A673 (cell line): ENCODE data around the gene PHF12. TPM values are rescaled to one million over a fixed set of nuclear protein-coding genes. Genes with fewer than 3 reads are reported as not detected.
A peak's percentile ranks its signal among the peaks of the same experiment; 100 is the strongest.

Experiments used
- BruUV-seq: library from RNA; stranded (reverse); fragments of 400-500 nt; replicated peaks from 2 replicates; lab custom pipeline; 2021; lab: Mats Ljungman, UMichigan
- CTCF ChIA-PET: fragments of 300-600 bp; sonication (Branson Sonifier 250); formaldehyde crosslinking; loops from one replicate; lab custom pipeline; 2022; ENCODE audit warnings: antibody characterized with exemption; lab: Charles Lee
- POLR2A ChIA-PET: fragments of 300-600 bp; sonication (Branson Sonifier 250); formaldehyde crosslinking; loops from one replicate; lab custom pipeline; 2022; ENCODE audit warnings: antibody characterized with exemption; ENCODE audit not compliant: low non-redundant PET; lab: Charles Lee
- DNase-seq: peaks from one replicate; pipeline ENCODE4 v3.0.0-alpha.2; 2015; ENCODE audit warnings: low spot score
- H3K27ac ChIP-seq: fragments of 200-600 bp; sonication (generic); 2 replicates; pipeline ENCODE4 v1.5.1; 2016; ENCODE audit warnings: mixed run types, low read depth, mild to moderate bottlenecking, mixed read lengths, antibody characterized with exemption, low read length; ENCODE audit not compliant: poor library complexity, severe bottlenecking
- H3K27me3 ChIP-seq: fragments of 200-600 bp; sonication (generic); replicated peaks from 2 replicates; pipeline ENCODE4 v1.6.1; 2017; ENCODE audit warnings: mixed run types, low read depth, mild to moderate bottlenecking, mixed read lengths, antibody characterized with exemption, low read length; ENCODE audit not compliant: insufficient read depth, poor library complexity
- H3K36me3 ChIP-seq: fragments of 200-600 bp; sonication (generic); 2 replicates; pipeline ENCODE4 v1.6.1; 2016; ENCODE audit warnings: mixed run types, mild to moderate bottlenecking, mixed read lengths, antibody characterized with exemption, low read length; ENCODE audit not compliant: insufficient read depth, poor library complexity, severe bottlenecking
- H3K4me1 ChIP-seq: fragments of 200-600 bp; sonication (generic); 2 replicates; pipeline ENCODE4 v1.6.1; 2017; ENCODE audit warnings: mixed run types, mild to moderate bottlenecking, mixed read lengths, antibody characterized with exemption, low read length; ENCODE audit not compliant: insufficient read depth, poor library complexity, severe bottlenecking
- H3K4me3 ChIP-seq: fragments of 200-600 bp; sonication (generic); 2 replicates; pipeline ENCODE4 v1.5.1; 2016; ENCODE audit warnings: low read depth, mixed run types, mild to moderate bottlenecking, mixed read lengths, low read length; ENCODE audit not compliant: poor library complexity, severe bottlenecking
- H3K9me3 ChIP-seq: fragments of 200-600 bp; sonication (generic); 2 replicates; pipeline ENCODE4 v1.6.1; 2016; ENCODE audit warnings: mixed run types, low read depth, mild to moderate bottlenecking, mixed read lengths, antibody characterized with exemption, low read length; ENCODE audit not compliant: poor library complexity, severe bottlenecking
- EZH2 ChIP-seq: fragments of 200-600 bp; sonication (generic); IDR thresholded peaks from 2 replicates; pipeline ENCODE4 v1.6.1; 2017; ENCODE audit warnings: borderline replicate concordance, low read depth, mild to moderate bottlenecking, mixed read lengths, antibody characterized with exemption, low read length; ENCODE audit not compliant: poor library complexity, severe bottlenecking
- intact Hi-C: fragments of 100-400 bp; cut with micrococcal nuclease; formaldehyde crosslinking; loops from one replicate; pipeline ENCODE4 v1.10.0; 2022; ENCODE audit not compliant: unreplicated experiment
- total RNA-seq: library from RNA; stranded (reverse); gene quantifications from 2 replicates; pipeline ENCODE4 v1.2.3, GENCODE V29; 2021
- TF ChIP-seq, protein P1 (sequence below): fragments of 300-800, 200-600 bp; sonication (generic); conservative IDR thresholded peaks from 2 replicates; pipeline ENCODE4 v1.5.1; 2017; ENCODE audit warnings: low read depth, mild to moderate bottlenecking, antibody characterized with exemption, low read length, moderate library complexity, mixed read lengths

The PHF12 gene
- total RNA-seq, 1 experiment from 2014 or later = 63.3 TPM

DNA sequence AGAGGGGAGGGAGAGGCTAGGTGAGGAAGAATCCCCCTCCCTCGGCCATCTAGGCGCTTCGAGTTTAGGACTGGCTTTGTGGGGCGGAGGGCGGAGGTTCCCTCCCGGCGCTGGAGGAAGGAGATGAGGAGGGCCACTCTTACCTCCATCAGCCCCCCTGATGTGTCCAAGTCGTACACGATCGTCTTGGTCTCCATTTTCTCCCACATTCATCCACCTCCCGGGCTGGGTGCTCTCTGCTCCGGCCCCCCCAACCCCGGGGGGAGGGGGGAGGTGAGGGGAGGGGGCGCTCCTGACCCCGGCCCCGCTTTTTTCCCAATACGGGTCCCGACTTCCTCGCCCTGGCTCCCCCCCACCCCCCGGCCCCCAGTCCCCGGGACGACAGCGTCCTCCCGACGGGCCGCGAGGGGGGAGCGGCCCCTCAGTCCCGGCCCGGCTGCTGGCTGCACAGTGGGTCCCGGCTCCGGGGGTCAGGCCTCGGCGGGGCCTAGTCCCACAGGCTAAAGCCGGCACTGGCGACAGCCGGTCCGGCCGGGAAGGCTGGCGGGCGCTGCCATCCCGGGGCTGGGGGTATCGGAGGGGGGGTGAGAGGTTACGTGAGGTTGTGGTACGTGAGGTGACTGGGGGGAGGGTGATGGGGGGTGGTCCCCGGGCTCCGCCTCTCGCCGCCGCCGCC lies 428 bp downstream of the PHF12 start:
- H3K27ac ChIP-seq = peak overlapping the region; percentile 93
- no TSS peak for BruUV-seq
- intact Hi-C loops = no loop called here

DNA sequence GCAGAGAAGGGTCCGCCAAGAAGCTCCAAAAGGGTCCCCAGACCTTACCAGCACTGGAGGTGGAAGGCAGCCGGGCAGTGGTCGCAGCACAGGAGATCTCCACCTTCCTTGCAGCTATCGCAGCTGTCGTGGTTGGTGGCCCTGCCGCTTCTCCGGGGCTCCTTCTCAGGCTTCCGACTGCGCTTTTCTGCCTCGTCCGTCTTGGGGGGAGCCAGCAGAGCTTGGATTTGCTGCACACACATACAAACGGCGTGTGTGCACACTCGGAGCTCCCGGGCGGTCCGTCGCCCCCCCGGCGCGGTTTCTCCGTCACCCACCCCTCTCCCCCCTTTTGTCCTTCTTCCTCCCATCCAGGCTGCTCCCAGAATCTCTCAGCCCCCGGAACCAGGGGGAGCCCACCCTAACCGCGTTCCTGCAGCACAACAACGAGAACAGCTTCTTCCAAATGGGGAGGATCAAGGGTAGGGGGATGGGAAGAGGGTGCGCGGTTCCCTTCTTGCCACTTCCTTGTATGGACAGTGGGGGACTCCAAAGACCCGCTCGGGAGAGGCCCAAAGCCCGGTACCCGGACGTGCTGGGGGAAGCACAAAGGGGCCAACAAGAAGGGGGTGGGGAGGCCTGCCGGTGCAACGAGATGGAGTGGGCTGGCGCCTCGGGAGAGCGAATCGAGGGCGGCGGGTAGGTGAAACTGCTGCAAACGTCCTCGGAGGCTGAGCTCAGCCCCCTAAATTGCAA lies 1.1 kb downstream of the PHF12 start:
- BruUV-seq = no TSS peak
- Histone ChIP-seq H3K36me3 (no peaks in the 10 kb centered on the region), H3K27ac (peak overlapping the region; percentile 93), H3K9me3 (no peaks in the 10 kb centered on the region), H3K27me3 (no peaks in the 10 kb centered on the region), H3K4me1 (peaks cover 44% of the 10 kb centered on the region), H3K4me3 (peak overlapping the region; percentile 88)
- CTCF ChIA-PET = interaction anchor here (0.5 to 2.1 kb wide), 6 partner anchors 38 to 223 kb away, joined by 4 to 14 read pairs (median 7); no protein-coding TSS in a partner anchor
- DNase-seq = peak; percentile 77
- TF ChIP-seq, protein P1, sequence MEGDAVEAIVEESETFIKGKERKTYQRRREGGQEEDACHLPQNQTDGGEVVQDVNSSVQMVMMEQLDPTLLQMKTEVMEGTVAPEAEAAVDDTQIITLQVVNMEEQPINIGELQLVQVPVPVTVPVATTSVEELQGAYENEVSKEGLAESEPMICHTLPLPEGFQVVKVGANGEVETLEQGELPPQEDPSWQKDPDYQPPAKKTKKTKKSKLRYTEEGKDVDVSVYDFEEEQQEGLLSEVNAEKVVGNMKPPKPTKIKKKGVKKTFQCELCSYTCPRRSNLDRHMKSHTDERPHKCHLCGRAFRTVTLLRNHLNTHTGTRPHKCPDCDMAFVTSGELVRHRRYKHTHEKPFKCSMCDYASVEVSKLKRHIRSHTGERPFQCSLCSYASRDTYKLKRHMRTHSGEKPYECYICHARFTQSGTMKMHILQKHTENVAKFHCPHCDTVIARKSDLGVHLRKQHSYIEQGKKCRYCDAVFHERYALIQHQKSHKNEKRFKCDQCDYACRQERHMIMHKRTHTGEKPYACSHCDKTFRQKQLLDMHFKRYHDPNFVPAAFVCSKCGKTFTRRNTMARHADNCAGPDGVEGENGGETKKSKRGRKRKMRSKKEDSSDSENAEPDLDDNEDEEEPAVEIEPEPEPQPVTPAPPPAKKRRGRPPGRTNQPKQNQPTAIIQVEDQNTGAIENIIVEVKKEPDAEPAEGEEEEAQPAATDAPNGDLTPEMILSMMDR = no peak
- TF ChIP-seq EZH2 = no peak
- POLR2A ChIA-PET = interaction anchor here (0.7 kb wide), 2 partner anchors 167 to 223 kb away, joined by 3 to 4 read pairs; no protein-coding TSS in a partner anchor
- intact Hi-C loops = no loop called here

More for the DNA sequence above, 428 bp downstream of the PHF12 start:
- DNase-seq = no peak
- CTCF ChIA-PET = interaction anchor here (0.6 to 2.1 kb wide), 7 partner anchors 15 to 224 kb away, joined by 3 to 8 read pairs (median 6); no protein-coding TSS in a partner anchor
- POLR2A ChIA-PET = interaction anchor here (0.6 to 1.0 kb wide), 2 partner anchors 39 to 231 kb away, joined by 5 to 9 read pairs; partner anchors contain the start of gene RPL23A
- H3K4me3 ChIP-seq = peak overlapping the region; percentile 88
- no peaks in the 10 kb centered on the region for H3K27me3 ChIP-seq
- TF ChIP-seq, protein P1 = no peak
- no peak for TF ChIP-seq EZH2
- H3K36me3 ChIP-seq = no peaks in the 10 kb centered on the region
- H3K9me3 ChIP-seq = no peaks in the 10 kb centered on the region
- H3K4me1 ChIP-seq = peaks cover 37% of the 10 kb centered on the region

DNA sequence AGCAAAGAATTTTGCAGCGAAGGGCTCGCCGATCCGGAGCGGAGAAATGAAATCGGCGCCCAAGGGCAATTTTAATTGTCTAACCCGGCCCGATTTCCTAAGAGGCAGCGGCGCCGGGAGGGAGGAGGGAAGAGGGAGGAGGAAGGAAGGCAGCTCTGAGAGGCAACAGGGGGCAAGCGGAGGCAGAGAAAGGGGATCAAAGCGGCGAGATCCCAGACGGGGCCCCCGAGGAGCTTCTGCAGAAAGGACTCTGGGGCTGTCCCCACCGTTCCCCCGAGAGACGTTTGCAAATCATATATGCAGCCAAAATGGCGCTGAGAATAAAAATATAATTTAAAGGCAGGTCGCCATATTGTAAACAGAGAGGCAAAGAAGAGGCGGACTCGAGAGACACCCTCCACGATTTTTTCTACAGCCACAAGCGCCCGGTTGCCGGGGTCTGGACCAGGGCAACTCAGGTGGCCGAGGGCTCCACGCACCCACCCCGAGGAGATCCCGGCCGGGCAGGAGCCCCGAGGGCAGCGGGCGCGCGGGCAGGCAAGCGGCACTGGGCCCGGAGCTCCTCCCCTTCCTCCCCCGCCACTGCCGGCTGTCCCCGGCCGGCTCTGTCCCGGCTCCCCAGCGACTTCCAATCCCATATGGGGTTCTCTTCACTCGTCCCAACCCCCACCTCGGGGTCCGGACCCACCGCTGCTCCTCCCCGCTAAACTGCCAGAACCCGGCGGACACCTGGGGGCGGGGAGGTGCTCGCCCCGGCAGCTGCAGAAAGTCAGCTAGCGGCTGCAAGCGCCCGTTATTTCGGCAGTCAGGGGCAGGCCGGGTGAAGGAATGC lies 1.9 kb downstream of the PHF12 start:
- Histone ChIP-seq H3K27ac (peak overlapping the region; percentile 93), H3K9me3 (no peaks in the 10 kb centered on the region), H3K4me3 (peak overlapping the region; percentile 88), H3K4me1 (peaks cover 45% of the 10 kb centered on the region), H3K27me3 (no peaks in the 10 kb centered on the region), H3K36me3 (peaks cover 4% of the 10 kb centered on the region)
- POLR2A ChIA-PET = interaction anchor here (0.6 to 0.7 kb wide), 3 partner anchors 168 to 864 kb away, joined by 3 to 5 read pairs (median 4); no protein-coding TSS in a partner anchor
- peak; percentile 80 for DNase-seq
- intact Hi-C loops = no loop called here
- no TSS peak for BruUV-seq
- TF ChIP-seq EZH2 = no peak
- TF ChIP-seq, protein P1 = no peak
- CTCF ChIA-PET = interaction anchor here (0.5 to 2.1 kb wide), 6 partner anchors 37 to 222 kb away, joined by 3 to 14 read pairs (median 6); no protein-coding TSS in a partner anchor
